Lower leg skin (tissue), 4 donors: ENCODE data around the gene MRPL54. TPM values are rescaled to one million over a fixed set of nuclear protein-coding genes. Genes with fewer than 3 reads are reported as not detected.
A peak's percentile ranks its signal among the peaks of the same experiment; 100 is the strongest.

Source experiments
- DNase-seq, 2 donors: peaks; one replicate each; pipeline ENCODE4 v3.0.0-alpha.2; 2019; ENCODE audit warnings: low spot score in 2 of 2
- H3K4me3 ChIP-seq: fragments of 200-600 bp; sonication (generic); 2 replicates; pipeline ENCODE4 v1.5.1; 2017; ENCODE audit warnings: mild to moderate bottlenecking, low read depth; ENCODE audit not compliant: poor library complexity, severe bottlenecking
- POLR2A ChIP-seq, 2 donors: fragments of 450-650 bp; IDR thresholded peaks; one replicate each; pipeline ENCODE4 v1.6.1; 2016 to 2017; ENCODE audit warnings: antibody characterized with exemption in 2 of 2, mild to moderate bottlenecking in 1 of 2, moderate library complexity in 1 of 2
- WGBS, 2 donors: methylation state at CpG; one replicate each; pipeline ENCODE4 v1.1.5; 2018; 5-methylcytosine and 5-hydroxymethylcytosine counted together
- intact Hi-C: fragments of 100-400 bp; cut with DNase I; formaldehyde crosslinking; loops from one replicate; pipeline ENCODE4 v1.15.0; 2023; ENCODE audit warnings: low total_unique reads
- total RNA-seq, 4 donors: library from RNA; depleted of rRNA; stranded (reverse); fragments of >200 nt; gene quantifications; one replicate each; pipeline ENCODE4 v1.1.0, GENCODE V29; 2016
- TF ChIP-seq, protein P1 (sequence below), 3 donors: fragments of 450-650 bp; IDR thresholded peaks; one replicate each; pipeline ENCODE4 v1.5.1; 2016; ENCODE audit warnings: antibody characterized with exemption in 3 of 3, mild to moderate bottlenecking in 3 of 3, moderate library complexity in 2 of 3

MRPL54 gene
- total RNA-seq, 4 donors from 2014 or later, result 45.0 to 72.8 (median 53.9) TPM

DNA sequence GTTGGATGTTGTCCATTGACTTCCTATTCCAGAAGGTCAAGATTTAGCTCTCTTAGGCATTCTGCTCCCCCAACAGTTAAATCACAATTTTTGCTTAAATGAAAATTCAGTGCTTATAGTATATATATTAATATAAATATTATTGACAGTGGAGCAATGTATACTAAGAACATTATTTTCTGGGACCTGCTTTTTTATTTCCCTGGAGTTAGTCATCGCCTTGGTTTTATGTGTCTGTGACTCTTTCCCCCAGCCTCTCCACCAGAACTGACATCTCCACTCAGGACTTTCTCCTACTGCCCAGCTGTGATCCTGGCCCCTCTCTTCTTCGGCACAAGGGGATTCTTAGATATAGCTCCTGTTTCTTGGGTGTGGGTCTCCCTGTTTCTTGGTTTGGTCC is 33.9 kb downstream of the MRPL54 start:
- DNase-seq, result no peak
- 93 to 98% methylated on average over 2 of the region's 2 CpGs for WGBS, 2 donors
- TF ChIP-seq POLR2A (IDR thresholded peaks at IDR 0.05), result no peak
- TF ChIP-seq, protein P1, sequence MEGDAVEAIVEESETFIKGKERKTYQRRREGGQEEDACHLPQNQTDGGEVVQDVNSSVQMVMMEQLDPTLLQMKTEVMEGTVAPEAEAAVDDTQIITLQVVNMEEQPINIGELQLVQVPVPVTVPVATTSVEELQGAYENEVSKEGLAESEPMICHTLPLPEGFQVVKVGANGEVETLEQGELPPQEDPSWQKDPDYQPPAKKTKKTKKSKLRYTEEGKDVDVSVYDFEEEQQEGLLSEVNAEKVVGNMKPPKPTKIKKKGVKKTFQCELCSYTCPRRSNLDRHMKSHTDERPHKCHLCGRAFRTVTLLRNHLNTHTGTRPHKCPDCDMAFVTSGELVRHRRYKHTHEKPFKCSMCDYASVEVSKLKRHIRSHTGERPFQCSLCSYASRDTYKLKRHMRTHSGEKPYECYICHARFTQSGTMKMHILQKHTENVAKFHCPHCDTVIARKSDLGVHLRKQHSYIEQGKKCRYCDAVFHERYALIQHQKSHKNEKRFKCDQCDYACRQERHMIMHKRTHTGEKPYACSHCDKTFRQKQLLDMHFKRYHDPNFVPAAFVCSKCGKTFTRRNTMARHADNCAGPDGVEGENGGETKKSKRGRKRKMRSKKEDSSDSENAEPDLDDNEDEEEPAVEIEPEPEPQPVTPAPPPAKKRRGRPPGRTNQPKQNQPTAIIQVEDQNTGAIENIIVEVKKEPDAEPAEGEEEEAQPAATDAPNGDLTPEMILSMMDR (IDR thresholded peaks at IDR 0.05), result no peak
- intact Hi-C loops, result no loop called here
- H3K4me3 ChIP-seq, result no peak overlapping the region

DNA sequence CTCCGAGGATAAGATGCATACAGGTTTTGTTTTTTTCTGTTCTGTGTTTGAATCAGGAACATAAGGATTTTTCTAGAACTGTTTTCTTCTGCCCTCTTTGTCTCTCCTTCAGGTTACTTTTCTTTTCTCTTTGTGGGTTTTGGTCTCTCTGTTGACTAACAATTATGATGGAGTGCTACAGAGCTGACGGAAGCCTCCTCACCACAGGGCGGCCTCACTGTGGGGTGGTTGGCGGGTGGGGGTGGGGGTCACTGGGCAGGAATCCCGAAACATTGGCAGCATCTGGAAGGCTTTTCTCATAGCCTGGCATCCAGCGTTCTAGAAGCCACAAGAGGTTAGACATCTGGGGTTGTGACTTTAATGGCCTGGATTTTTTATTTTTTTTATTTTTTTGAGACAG is 35.7 kb downstream of the MRPL54 start:
- no peak overlapping the region for H3K4me3 ChIP-seq
- TF ChIP-seq POLR2A (IDR thresholded peaks at IDR 0.05), result no peak
- TF ChIP-seq, protein P1 (IDR thresholded peaks at IDR 0.05), result no peak
- WGBS, 2 donors, result 50 to 57% methylated on average over 6 of the region's 6 CpGs
- no peak for DNase-seq
- intact Hi-C loops, result no loop called here

DNA sequence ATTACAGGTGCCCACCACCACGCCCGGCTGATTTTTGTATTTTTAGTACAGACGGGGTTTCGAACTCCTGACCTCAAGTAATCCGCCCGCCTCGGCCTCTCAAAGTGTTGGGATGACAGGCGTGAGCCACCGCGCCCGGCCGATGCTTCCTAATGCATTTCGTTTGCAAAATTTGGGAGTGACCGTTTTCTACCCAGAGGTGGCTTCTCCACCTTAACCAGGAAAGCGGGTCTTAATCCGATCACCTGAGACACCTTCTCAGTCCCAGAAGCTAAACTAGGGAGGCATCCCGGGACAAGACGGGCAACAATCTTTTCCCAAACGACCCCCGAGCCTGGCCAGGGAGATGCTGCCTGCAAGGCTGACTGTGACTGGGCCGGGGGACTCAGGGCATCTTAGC is 38.5 kb downstream of the MRPL54 start:
- WGBS, 2 donors, result 32 to 39% methylated on average over 21 of the region's 21 CpGs
- intact Hi-C loops, result no loop called here

DNA sequence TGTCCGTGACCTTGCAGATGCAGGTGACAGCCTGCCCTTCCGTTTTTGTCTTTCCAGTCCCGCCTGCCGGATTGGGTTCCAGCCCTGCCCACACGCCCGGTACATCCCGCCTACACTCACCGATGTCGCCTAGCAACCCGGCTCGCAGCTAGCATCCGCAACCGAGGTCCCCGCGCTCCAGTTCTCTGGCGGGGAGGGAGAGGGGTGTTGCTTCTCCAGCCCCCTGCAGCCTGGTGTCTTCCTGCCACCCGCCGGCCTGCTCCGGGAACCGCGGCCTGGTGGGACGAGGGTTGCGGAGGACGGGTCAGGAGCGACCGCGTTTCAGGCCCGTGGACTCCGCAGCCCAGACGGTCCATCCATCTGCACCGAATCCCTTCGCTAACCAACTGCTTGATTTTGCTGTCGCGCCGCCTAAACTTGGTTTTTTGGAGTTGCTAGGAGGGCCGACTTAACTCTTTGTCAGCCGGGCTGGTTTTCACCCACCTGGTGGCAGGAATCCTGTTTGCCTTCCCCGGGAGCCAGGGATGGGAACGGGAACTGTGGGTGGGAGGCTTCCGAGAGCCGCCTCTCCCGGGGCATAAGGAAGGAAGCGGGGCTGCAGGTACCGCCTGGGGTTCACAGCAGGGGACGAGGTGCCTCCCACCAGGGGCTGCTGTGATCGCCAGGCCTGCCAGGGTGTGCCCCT is 39.1 kb downstream of the MRPL54 start:
- H3K4me3 ChIP-seq, result no peak overlapping the region
- TF ChIP-seq, protein P1 (IDR thresholded peaks at IDR 0.05), result no peak
- intact Hi-C loops, result no loop called here
- peak; percentile 20 to 90 for DNase-seq
- WGBS, 2 donors, result 4 to 6% methylated on average over 23 to 45 of the region's 46 CpGs

More for the DNA sequence above, 38.5 kb downstream of the MRPL54 start:
- no peak overlapping the region for H3K4me3 ChIP-seq
- DNase-seq, result no peak
- TF ChIP-seq, protein P1 (IDR thresholded peaks at IDR 0.05), result no peak
- no peak for TF ChIP-seq POLR2A (IDR thresholded peaks at IDR 0.05)

DNA sequence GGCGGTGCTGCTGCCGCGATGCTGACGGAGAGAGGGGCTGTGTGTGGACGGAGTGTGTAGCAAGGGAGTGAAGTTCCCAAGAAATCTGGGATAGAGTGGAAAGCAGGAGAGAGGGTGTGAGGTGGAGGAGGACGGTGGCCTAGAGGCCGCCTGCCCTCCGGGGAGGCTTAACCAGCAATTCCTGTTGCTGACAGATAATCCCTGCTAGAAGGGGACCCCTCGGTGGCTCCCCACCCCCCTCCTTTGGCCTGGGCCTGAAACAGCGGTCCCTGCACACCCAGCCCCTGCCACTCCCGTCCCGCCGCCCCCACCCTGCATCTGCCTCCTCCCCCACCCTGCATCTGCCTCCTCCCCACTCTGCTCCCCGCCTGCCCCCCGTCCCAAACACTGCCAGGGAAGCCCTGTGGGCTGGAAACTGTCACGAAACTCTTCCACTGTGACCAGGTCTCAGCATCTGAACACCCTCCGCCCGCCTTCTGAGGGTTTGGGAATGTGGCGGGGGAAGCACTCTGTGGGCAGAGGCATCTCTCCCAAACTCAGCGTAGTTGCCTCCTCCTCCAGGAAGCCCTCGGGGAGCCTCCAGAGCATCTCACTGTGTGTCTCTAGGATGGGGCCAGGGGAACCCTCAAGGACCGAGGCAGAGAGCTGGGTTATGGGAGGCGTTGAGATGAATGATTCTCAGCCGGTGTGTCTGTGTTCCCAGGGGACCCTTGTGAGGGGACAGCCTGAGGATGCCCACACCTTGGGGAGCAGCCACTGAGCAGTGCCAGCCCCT is 40.8 kb downstream of the MRPL54 start:
- intact Hi-C loops, result no loop called here

More for the DNA sequence above, 40.8 kb downstream of the MRPL54 start:
- H3K4me3 ChIP-seq, result no peak overlapping the region
- TF ChIP-seq, protein P1 (IDR thresholded peaks at IDR 0.05), result no peak
- no peak for TF ChIP-seq POLR2A (IDR thresholded peaks at IDR 0.05)
- 81 to 84% methylated on average over 19 to 24 of the region's 24 CpGs for WGBS, 2 donors
- no peak for DNase-seq
